GM19240 (cell line): ENCODE data around the gene MKNK1.

Experiments
- DNase-seq: peaks from one replicate; pipeline ENCODE4 v3.0.0; 2011; ENCODE audit warnings: low spot score; ENCODE audit not compliant: insufficient read length

Gene MKNK1

DNA sequence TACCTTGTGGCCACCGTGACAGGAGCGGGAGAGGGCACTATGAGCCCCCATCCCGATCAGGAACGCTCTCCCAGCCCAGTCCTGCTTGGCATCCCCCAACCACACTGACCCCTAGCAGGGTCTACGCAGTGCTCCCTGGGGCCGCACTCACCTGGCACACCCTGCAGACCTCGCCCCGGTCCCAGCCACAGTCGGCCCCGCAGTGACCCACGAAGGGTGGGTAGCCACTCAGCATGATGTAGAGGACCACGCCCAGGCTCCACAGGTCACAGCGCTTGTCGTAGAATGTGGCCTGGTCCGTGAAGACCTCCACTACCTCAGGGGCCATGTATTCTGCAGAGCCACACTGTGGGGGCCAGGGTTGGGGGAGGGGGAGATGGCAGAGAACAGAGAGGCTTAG, 41.6 kb downstream of the MKNK1 start:
- DNase-seq: no peak

GRCh38 chr1:46558966-46559365, 45.1 kb downstream of the MKNK1 start:
- DNase-seq: no peak

DNA sequence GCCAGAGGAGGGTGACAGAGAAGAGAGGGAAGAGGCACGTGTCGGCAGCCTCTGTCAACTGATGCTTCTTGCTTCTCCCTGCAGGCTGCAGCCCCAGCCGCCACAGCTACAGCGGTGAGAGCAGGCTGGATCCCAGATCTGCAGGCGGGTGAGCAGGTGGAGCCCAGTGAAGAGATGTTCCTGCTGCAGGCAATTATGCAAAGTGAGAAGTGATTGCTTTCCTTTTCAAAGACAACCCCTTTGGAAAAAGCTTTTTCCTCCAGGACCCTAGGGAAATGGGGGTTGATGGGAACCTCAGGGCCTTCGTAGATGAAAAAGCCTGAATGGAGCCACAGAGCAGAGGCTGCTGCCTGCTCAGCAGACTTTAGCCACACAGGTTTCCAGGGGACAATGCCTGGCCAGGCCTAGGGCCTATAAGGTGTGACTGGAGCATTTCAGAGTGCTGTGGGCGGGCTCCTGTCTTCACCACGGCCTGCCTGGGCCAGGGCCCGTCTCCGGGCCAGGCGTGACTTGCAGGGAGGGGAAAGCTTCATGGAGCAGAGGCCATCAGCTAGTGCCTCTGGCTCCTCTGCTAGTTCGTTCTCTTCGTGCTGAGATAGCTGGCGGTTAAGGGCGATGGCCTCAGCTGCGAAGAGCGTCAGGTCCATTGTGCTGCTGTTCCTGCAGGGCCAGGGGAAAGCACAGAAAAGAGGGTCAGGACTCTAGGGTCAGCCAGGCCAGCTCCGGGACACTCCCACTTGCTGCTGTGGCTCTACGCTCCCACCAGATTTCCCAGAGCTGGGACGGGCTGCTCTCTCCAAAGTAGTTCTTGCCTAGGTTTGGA, 45.7 kb downstream of the MKNK1 start:
- DNase-seq: no peak

- no peak for DNase-seq
Observed at GRCh38 chr1:46557403-46557802, 46.7 kb downstream of the MKNK1 start.

GRCh38 chr1:46556822-46557221, 47.2 kb downstream of the MKNK1 start:
- no peak for DNase-seq

DNA sequence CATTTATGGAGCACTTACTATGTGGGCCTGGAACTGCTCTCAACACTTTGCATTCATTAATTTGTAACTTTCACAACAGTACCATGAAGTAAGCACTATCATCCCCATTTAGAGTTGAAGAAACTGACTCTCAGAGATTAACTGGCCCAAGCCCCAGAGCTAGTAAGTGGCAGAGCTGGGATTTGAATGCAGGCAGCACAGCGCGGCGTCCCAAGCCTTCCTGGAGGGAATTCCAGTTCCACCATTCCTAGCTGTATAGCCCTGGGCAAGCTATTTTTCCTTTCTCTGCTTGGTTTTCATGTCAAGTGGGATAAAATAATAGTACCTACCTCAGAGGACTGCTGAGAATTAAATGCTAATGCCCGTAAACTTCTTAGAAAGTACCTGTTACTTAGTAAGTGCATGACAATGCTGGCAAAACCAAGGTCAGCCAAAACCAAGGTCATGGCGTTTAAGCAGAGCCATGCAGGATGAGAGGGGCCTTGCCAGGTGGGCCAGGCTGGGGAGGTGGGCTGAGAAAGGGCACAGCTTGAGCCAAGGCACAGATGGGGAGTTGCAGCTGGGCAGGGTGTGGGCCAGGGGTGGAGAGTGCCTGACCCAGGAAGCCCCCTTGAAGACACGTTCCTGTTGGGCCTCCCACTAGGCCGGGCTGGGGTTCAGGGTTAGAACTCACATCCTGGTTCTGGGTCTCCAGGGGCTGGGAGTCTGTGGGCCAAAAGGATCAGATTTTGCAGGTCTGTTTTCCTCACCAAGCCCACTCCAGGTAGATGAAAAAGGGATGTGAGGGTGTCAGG, 48.0 kb downstream of the MKNK1 start:
- DNase-seq: no peak

GRCh38 chr1:46554597-46555381, 49.3 kb downstream of the MKNK1 start:
- no peak for DNase-seq

GRCh38 chr1:46554236-46554596, 49.9 kb downstream of the MKNK1 start:
- DNase-seq: no peak

- DNase-seq: no peak
Observed at GRCh38 chr1:46553506-46553905, 50.6 kb downstream of the MKNK1 start.

DNA sequence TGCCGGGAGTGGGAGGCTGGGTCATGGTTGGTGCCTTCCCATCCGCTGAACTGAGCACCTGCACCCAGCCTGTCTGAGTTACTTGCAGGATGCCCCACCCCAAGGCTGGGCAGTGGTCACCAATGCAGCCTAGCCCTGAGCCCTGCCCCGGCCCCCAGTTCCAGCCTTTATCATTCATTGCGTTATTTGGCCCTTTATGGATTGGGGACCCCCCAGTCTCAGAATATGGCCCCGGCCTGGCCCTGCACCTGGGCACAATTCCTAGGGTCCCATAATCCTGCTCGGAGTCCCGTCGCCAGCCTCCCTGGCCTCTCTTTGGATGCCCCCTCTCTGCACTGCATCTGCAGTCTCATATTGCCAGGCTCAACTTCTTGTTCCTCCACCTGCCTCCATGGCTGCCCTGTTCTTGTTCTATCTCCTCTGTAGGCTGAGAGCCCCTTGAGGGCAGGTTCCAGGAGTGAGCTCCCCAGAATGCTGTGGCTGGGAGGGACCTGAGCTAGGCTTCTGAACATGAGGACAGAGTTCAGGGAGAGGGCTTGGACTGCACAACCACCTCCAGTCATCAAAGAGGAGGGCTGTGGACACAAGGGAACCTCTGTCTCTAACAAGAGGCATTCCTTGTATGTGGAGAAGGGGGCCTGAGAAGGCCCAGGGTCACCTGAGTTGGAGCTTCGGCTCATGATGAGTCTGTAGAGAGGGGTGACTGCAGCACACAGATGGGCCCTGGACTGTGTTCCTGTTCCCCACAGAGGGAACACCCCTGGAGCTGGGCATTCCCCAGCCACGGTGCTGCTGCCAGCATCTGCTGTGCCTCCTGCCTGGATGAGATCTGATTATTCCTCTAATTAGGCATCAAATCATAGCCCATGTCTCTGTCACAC, 51.5 kb downstream of the MKNK1 start:
- no peak for DNase-seq

DNA sequence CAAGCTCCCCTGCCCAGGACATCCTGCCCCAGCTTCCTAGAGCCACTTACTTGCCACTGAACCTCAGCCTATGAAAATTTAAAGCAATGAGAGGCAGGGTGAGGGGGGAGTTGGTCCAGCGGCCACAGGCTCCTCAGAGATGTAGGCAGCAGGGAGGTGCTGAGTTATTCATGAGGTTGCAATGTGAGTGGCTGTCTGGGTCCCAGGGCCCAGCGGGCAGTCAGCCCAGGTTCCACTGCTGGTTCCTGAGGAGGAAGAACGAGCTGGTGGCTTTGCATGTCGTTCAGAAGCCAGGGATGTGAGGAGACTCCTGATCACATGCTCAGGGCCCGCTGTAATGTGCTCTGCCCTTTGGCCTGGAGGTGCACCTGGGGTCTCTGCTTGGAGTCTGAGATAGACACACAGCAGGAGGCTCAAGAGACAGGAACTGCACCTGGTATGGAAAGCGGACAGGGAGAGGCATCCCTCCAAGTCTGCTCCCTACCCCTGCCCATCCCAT, 52.4 kb downstream of the MKNK1 start, which contains the start of gene KNCN:
Gene KNCN, minus strand, starts transcription at position 51 of the 499 bp plus-strand sequence. CDS start 432 bp downstream, outside the sequence.
- no peak for DNase-seq

- no peak for DNase-seq
Observed at GRCh38 chr1:46550751-46551231, 53.3 kb downstream of the MKNK1 start.

- no peak for DNase-seq
Observed at GRCh38 chr1:46549697-46550681, 54.1 kb downstream of the MKNK1 start.

DNA sequence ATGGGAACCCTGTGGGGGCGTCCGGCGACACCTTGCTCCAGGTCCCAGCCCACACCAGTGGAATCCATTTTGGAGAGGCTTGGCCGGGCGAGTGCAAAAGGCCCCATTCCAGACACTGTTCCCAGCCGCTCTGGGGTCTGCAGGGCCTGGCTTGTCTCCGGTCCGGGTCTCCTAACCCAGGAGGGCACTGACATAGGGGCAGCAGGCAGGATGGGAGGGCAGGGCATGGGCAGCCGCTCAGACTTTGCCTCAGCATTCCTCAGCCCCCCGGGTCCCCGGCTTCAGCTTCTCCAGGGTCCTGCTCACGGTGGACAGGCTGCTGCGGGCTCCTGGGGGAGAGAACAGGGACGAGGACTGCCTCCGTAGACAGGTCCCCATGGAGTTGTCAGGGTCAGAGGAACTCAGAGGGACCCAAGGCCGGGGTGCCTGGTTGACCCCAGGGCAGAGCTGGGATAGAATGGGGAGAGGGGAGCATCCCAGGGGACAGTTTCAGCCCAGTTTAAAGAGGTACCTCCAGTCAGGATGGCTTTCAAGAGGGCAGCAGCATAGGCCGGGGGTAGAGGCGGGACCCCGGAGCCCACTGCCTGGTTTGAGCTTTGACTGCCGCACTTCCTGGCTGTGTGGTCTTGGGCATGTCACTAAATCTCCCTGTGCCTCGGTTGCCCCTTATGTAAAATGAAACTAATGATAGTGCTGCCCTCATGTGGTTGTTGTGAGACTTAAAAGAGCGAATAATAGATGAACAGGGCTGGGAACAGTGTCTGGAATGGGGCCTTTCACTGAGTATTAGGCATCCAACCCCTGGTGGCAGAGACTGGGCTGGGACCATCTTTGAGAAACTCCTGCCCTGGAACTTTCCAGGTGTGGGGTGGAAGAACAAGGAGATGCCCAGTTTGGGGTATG, 56.3 kb downstream of the MKNK1 start:
- DNase-seq: no peak

DNA sequence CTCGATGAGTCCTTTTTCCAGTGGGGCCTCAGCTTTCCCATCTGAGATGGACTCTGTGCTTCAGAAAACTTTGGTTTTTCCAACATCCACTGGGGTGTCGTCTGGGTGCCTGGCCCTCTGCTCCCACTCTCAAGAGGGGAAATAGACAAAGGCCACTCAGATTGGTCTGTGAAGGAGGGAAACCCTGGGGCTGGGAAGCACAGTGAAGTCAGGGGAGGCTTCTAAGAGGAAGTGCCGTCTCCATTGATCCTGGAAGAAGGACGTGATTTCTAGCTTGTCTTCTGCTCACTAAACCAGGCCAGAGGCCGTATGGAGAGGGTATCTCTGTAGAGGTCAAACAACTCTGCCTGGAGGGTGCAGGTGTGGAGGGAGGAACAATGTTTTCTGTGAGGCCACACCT, 57.9 kb downstream of the MKNK1 start:
- no peak for DNase-seq

DNA sequence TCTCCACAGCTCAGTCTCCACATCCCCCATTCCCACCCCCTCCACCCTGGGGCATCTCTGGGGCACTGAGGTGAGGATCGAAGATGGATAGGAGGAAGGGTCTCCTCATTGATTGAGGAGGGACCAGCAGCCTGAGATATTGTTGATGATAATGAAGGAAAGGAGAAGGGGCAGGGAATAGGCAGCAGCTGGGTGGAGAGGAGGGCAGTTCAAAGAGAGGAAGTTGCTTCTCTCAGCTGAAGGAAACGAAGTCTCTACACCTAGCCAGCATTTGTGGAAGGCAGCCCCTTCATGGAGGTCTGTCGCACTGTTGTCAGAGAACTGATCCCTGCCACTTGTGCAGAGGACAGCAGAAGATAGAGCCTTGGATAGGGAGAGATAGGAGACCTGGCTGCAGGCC, 58.3 kb downstream of the MKNK1 start:
- no peak for DNase-seq

- DNase-seq: no peak
Observed at GRCh38 chr1:46544561-46545240, 59.4 kb downstream of the MKNK1 start.
